ENCODE data around the gene HSD11B1L. TPM values are rescaled to one million over a fixed set of nuclear protein-coding genes. Genes with fewer than 3 reads are reported as not detected.

HSD11B1L gene
- total and polyA plus RNA-seq, 7 donors = 4.2 to 37.1 (median 19.9) TPM

- no peak for DNase-seq
- H3K27ac ChIP-seq = no peak overlapping the region
- TF ChIP-seq EP300 (IDR thresholded peaks at IDR 0.05) (no peak), CTCF (IDR thresholded peaks at IDR 0.05) (no peak), POLR2A (IDR thresholded peaks at IDR 0.05) (no peak), POLR2AphosphoS5 (IDR thresholded peaks at IDR 0.05) (no peak)
- no peaks in the 10 kb centered on the region for H3K27me3 ChIP-seq
- H3K4me1 ChIP-seq = no peaks in the 10 kb centered on the region
- intact Hi-C loops (cut with DNase I) = no loop called here
- H3K36me3 ChIP-seq = peaks cover 22 to 81% (median 47%) of the 10 kb centered on the region in 4 donors
- WGBS, 2 donors = 96 to 97% methylated on average over 40 of the region's 40 CpGs
- no peak overlapping the region for H3K4me3 ChIP-seq
- no peaks in the 10 kb centered on the region for H3K9me3 ChIP-seq
Measured at GRCh38 chr19:5703819-5704818, 23.3 kb downstream of the HSD11B1L start.

GRCh38 chr19:5705552-5705951, 24.7 kb downstream of the HSD11B1L start:
- Histone ChIP-seq H3K4me1 (no peaks in the 10 kb centered on the region), H3K27ac (no peak overlapping the region), H3K4me3 (no peak overlapping the region), H3K9me3 (no peaks in the 10 kb centered on the region), H3K36me3 (peaks cover 17 to 82% (median 48%) of the 10 kb centered on the region in 4 donors), H3K27me3 (no peaks in the 10 kb centered on the region)
- intact Hi-C loops (cut with DNase I) = no loop called here
- no peak for DNase-seq
- TF ChIP-seq POLR2AphosphoS5 (IDR thresholded peaks at IDR 0.05) (no peak), EP300 (IDR thresholded peaks at IDR 0.05) (no peak), CTCF (IDR thresholded peaks at IDR 0.05) (no peak), POLR2A (IDR thresholded peaks at IDR 0.05) (no peak)
- 89 to 93% methylated on average over 16 of the region's 16 CpGs for WGBS, 2 donors

GRCh38 chr19:5706876-5707573, 26.2 kb downstream of the HSD11B1L start:
- Histone ChIP-seq H3K4me3 (no peak overlapping the region), H3K9me3 (no peaks in the 10 kb centered on the region), H3K27me3 (no peaks in the 10 kb centered on the region), H3K4me1 (no peaks in the 10 kb centered on the region), H3K36me3 (peaks cover 12 to 89% (median 60%) of the 10 kb centered on the region in 4 donors), H3K27ac (no peak overlapping the region)
- intact Hi-C loops (cut with DNase I) = no loop called here
- DNase-seq = no peak
- TF ChIP-seq EP300 (IDR thresholded peaks at IDR 0.05) (no peak), CTCF (IDR thresholded peaks at IDR 0.05) (no peak), POLR2A (IDR thresholded peaks at IDR 0.05) (no peak), POLR2AphosphoS5 (IDR thresholded peaks at IDR 0.05) (no peak)
- WGBS, 2 donors = 96% methylated on average over 35 of the region's 35 CpGs

- WGBS, 2 donors = 95 to 96% methylated on average over 37 of the region's 37 CpGs
- H3K4me1 ChIP-seq = no peaks in the 10 kb centered on the region
- TF ChIP-seq CTCF (IDR thresholded peaks at IDR 0.05) (no peak), POLR2A (IDR thresholded peaks at IDR 0.05) (no peak), EP300 (IDR thresholded peaks at IDR 0.05) (no peak), POLR2AphosphoS5 (IDR thresholded peaks at IDR 0.05) (no peak)
- no peak overlapping the region for H3K27ac ChIP-seq
- intact Hi-C loops (cut with DNase I) = no loop called here
- no peaks in the 10 kb centered on the region for H3K27me3 ChIP-seq
- H3K36me3 ChIP-seq = peaks cover 12 to 97% (median 68%) of the 10 kb centered on the region in 4 donors
- peak; percentile 60 for DNase-seq
- no peaks in the 10 kb centered on the region for H3K9me3 ChIP-seq
- no peak overlapping the region for H3K4me3 ChIP-seq
Measured at GRCh38 chr19:5707576-5708575, 27.0 kb downstream of the HSD11B1L start.

All from sigmoid colon (tissue), 7 donors.